ENCODE data around the gene AP2A2. TPM values are rescaled to one million over a fixed set of nuclear protein-coding genes. Genes with fewer than 3 reads are reported as not detected.

The AP2A2 gene
- total RNA-seq, 1 experiment from 2014 or later = 42.6 TPM

DNA sequence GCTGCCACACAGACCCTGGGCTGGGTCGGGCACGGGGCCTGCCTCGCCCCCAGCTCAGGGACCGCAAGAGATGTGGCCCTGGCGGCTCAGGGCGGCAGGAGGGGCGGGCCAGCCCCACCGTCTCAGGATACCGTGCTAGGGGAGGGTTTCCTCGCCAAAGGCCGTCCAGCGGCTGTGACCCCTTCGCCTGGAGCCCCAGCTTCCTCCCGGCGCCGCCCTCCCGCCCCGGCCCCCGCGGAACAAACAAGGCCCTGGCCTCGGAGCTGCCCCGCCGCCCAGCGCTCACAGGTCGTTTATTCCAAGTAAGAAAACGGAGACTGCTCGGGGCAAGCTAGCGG lies 543 bp upstream of the AP2A2 start:
- Histone ChIP-seq H3K9me3 (replicated peaks) (no peaks in the 10 kb centered on the region), H3K4me1 (peaks cover 16% of the 10 kb centered on the region; the same call in 1 of the 2 replicates), H3K4me3 (peak overlapping the region; percentile 92), H3K36me3 (peaks cover 4% of the 10 kb centered on the region; the same call in 1 of the 2 replicates), H3K27ac (no peak overlapping the region), H3K27me3 (no peaks in the 10 kb centered on the region)
- DNase-seq = no peak

DNA sequence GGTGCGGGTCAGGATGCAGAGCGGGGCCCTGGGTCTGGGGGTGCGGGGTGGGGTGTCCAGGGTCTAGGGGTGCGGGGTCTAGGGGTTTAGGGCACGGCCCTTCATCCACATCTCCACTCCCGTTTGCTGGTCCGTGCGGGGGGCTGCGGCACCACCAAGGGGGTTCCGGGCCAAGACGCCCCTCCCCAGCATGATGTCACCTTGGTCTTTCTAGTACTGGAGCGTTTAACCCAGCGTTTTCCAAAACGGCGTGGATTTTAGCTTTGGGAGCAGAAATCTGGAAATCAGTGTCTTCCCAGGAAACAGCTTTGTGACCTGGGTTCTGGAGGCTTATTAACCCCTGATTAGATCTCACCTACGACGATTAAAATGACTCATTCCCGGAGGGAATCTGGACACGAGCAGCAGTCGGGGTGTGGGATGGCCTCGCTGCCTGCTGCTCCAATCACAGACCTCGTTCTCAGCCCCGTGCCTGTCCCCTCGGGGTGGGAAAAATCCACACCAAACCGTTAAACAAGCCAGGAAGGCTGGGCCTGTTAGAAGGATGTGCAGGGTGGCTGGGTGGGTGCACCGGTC lies 759 bp downstream of the AP2A2 start:
- peak overlapping the region; percentile 92 for H3K4me3 ChIP-seq
- H3K27ac ChIP-seq = peak overlapping the region; percentile 16; the same call in 1 of the 2 replicates
- H3K4me1 ChIP-seq = peaks cover 14% of the 10 kb centered on the region; the same call in 1 of the 2 replicates
- DNase-seq = peak; percentile 42 to 65
- no peaks in the 10 kb centered on the region for H3K27me3 ChIP-seq
- H3K9me3 ChIP-seq (replicated peaks) = no peaks in the 10 kb centered on the region
- H3K36me3 ChIP-seq = peaks cover 4% of the 10 kb centered on the region; the same call in 1 of the 2 replicates

DNA sequence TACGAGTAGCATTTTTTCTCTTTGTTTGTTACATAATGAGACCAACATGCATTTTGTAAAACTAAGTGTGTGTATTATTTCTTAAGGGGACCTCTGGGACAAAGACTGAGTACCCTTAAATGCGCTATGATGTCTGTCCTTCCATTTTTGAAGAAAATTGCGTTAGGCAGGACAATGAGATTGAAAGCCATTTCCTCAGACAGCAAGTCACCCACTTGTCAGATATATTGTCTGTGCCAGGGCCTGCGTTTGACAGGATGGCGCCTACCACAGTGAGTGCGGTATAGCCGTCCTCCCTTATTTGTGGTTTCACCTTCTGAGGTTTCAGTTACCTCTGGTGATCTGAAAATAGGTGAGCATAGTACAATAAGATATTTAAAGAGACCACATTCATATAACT lies 2.2 kb downstream of the AP2A2 start:
- DNase-seq = no peak
- no peak overlapping the region for H3K4me3 ChIP-seq

DNA sequence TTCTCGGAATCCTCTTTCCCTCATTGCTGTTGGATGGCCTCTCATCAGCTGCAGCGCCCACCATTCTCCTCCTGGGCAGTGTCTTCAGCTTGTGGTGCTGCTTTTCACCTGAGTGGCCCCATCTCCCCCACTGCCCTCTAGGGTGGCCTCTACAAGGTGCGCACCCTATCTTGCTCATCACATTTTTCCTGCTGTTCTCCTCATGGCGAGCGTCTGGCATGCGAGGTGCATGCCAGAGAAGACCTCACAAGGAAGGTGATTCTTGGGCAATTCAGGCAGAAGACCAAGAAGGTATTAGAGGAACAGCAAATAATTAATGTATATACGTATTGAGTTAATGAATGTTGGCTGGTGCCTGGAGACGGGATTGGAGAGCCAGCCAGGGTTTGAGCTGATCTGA lies 3.1 kb downstream of the AP2A2 start:
- Histone ChIP-seq H3K4me1 (peaks cover 4% of the 10 kb centered on the region; the same call in 1 of the 2 replicates), H3K9me3 (replicated peaks) (no peaks in the 10 kb centered on the region), H3K36me3 (peaks cover 4% of the 10 kb centered on the region; the same call in 1 of the 2 replicates), H3K27me3 (no peaks in the 10 kb centered on the region), H3K4me3 (no peak overlapping the region), H3K27ac (no peak overlapping the region)
- DNase-seq = no peak

More for the DNA sequence above, 2.2 kb downstream of the AP2A2 start:
- Histone ChIP-seq H3K4me1 (peaks cover 4% of the 10 kb centered on the region; the same call in 1 of the 2 replicates), H3K27ac (no peak overlapping the region), H3K9me3 (replicated peaks) (no peaks in the 10 kb centered on the region), H3K27me3 (no peaks in the 10 kb centered on the region), H3K36me3 (peaks cover 4% of the 10 kb centered on the region; the same call in 1 of the 2 replicates)

DNA sequence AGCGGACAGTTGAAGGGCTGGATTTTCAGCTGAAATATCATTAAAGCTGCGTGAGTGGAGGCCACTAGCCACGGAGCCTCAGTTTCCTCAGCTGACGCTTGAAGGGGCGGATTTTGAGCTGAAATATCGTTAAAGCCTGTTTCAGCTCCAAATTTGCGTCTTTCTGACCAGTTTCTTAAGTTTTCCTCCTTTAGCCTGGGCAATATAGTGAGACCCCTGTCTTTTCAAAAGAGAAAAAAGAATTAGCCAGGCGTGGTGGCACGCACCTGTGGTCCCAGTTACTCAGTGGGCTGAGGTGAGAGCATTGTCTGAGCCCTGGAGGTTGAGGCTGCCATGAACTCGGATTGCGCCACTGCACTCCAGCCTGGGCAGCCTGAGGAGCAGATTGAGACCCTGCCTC lies 3.7 kb downstream of the AP2A2 start:
- no peaks in the 10 kb centered on the region for H3K9me3 ChIP-seq (replicated peaks)

DNA sequence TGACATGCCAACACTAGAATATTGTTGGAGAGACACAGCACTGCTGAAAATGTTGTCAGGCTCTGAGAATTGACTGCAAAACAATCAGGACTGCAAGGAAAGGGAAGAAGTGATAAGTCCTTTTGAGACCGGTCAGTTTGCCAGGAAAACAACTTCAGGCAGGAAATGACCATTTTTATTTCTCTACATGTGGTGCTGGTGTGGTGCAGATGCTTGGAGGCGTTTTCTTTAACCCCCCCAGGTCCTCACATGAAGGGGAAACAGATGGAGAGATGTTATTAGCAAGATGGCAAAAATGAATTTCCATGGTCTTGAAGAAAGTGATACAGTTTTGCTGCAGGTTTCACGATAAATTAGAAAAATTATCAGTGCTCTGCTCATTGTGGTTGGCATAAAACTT lies 5.7 kb downstream of the AP2A2 start:
- peaks cover 4% of the 10 kb centered on the region; the same call in 1 of the 2 replicates for H3K36me3 ChIP-seq
- H3K4me1 ChIP-seq = peaks cover 4% of the 10 kb centered on the region; the same call in 1 of the 2 replicates
- no peak for DNase-seq
- H3K27ac ChIP-seq = no peak overlapping the region
- H3K27me3 ChIP-seq = no peaks in the 10 kb centered on the region
- no peaks in the 10 kb centered on the region for H3K9me3 ChIP-seq (replicated peaks)
- no peak overlapping the region for H3K4me3 ChIP-seq

More for the DNA sequence above, 3.7 kb downstream of the AP2A2 start:
- Histone ChIP-seq H3K27me3 (no peaks in the 10 kb centered on the region), H3K4me1 (peaks cover 4% of the 10 kb centered on the region; the same call in 1 of the 2 replicates), H3K36me3 (peaks cover 4% of the 10 kb centered on the region; the same call in 1 of the 2 replicates), H3K27ac (no peak overlapping the region), H3K4me3 (no peak overlapping the region)
- DNase-seq = no peak

DNA sequence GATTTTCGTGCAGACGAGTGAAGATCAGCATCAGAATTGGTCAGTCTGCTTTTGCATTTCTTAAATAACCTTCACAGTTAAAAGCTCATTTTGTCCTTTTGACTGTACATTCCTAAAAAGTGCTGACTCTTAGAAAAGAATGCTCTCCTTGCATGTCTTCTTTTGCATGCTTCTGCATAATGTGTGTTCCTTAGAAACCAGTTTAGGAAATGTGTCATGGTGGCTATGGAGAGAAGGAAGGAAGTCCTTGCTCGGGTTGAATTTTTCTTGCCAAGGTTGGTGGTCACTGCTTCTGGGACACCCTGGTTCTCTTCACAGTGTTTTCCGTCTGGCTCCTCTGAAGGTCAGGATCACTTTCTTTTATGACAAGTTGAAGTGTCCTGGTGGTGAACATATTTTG lies 6.8 kb downstream of the AP2A2 start:
- Histone ChIP-seq H3K36me3 (no peaks in the 10 kb centered on the region; the same call in 1 of the 2 replicates), H3K27ac (no peak overlapping the region), H3K27me3 (no peaks in the 10 kb centered on the region), H3K4me3 (no peak overlapping the region), H3K4me1 (no peaks in the 10 kb centered on the region), H3K9me3 (replicated peaks) (no peaks in the 10 kb centered on the region)
- DNase-seq = no peak

DNA sequence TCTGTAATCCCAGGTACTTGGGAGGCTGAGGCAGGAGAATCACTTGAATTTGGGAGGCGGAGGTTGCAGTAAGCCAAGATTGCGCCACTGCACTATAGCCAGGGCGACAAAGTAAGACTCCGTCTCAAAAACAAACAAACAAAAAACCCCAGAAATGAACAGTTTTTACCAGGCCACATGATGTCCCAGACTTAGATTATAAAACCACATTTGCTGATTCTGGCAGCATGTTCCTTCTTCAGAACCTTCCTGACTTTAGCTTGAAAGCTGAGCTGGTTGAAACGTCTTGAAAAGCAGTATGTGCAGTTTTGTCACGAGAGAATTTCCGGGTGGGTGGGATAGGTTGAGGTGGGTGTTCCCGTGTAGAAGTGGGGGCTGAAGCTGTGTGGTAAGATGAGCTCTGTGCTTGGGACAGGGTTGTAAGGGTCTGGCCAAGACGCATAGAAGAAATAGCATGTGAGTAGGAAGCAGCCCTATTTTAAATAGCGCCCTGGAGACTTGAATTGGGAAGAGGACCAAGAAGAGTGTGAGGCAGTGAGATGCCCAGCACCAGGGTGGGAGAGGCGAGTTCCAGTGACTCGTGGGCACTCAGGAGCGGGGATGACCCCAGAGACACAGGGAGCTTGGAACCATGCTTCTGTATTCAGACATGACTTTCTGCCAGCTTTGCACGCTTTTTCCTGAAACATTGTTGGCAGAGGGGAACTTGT lies 7.6 kb downstream of the AP2A2 start:
- Histone ChIP-seq H3K4me3 (no peak overlapping the region), H3K9me3 (replicated peaks) (no peaks in the 10 kb centered on the region), H3K36me3 (no peaks in the 10 kb centered on the region; the same call in 1 of the 2 replicates), H3K27ac (no peak overlapping the region), H3K4me1 (no peaks in the 10 kb centered on the region), H3K27me3 (no peaks in the 10 kb centered on the region)
- DNase-seq = no peak

DNA sequence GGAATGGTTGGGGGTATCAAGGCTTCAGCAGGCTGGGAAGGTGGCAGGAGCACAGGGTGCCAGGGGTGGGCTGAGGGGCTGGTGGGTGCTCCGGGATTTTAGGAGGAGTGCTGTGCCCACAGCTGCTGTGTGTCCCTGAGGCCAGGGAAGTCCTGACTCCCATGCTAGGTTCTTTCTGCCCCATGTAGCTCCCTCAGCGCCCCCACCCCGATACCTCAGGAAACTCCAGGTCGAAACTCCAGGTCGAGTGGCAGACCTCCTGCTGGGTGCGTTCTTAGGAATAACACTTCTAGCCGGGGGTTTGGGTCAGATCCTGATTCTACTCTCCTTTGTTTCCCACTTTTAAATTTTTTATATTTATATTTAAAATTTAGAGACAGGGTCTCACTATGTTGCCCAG lies 8.3 kb downstream of the AP2A2 start:
- no peak for DNase-seq
- Histone ChIP-seq H3K9me3 (replicated peaks) (no peaks in the 10 kb centered on the region), H3K4me3 (no peak overlapping the region), H3K27ac (no peak overlapping the region), H3K4me1 (no peaks in the 10 kb centered on the region), H3K36me3 (no peaks in the 10 kb centered on the region; the same call in 1 of the 2 replicates), H3K27me3 (no peaks in the 10 kb centered on the region)

DNA sequence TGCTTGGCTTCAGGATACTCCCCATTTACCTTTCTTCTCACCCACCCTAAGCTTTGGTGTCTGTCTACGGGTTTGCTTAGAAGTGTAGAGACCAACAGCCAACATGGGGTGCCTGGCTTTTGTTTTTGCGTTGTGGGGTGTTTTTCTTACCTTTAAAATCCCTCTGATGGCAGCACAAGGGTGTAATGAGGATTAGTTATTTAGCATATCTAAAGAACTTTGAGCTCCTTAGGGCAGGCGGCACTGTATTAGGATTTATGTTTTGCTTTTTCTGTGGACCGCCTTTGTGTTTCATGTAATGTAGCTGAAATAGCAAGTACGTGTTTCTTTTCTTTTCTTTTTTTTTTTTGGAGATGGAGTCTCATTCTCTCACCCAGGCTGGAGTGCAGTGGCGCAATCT lies 8.9 kb downstream of the AP2A2 start:
- no peak overlapping the region for H3K4me3 ChIP-seq

DNA sequence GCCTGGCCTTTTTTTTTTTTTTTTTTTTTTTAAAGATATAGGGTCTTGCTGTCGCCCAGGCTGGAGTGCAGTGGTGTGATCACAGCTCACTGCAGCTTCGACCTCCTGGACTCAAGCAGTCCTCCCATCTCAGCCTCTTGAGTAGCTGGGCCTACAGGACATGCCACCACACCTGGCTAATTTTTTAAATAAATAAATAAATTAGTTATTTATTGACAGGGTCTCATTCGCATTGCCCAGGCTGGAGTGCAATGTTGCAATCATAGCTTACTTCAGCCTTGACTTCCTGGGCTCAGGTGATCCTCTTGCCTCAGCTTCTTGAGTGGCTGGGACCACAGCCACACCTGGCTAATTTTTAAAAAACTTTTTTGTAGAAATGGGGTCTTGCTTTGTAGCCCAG lies 10.5 kb downstream of the AP2A2 start:
- DNase-seq = no peak
- Histone ChIP-seq H3K27ac (no peak overlapping the region), H3K4me1 (no peaks in the 10 kb centered on the region), H3K9me3 (replicated peaks) (no peaks in the 10 kb centered on the region), H3K4me3 (no peak overlapping the region), H3K27me3 (no peaks in the 10 kb centered on the region), H3K36me3 (no peaks in the 10 kb centered on the region; the same call in 1 of the 2 replicates)

More for the DNA sequence above, 8.9 kb downstream of the AP2A2 start:
- Histone ChIP-seq H3K9me3 (replicated peaks) (no peaks in the 10 kb centered on the region), H3K4me1 (no peaks in the 10 kb centered on the region), H3K27ac (no peak overlapping the region), H3K36me3 (no peaks in the 10 kb centered on the region; the same call in 1 of the 2 replicates), H3K27me3 (no peaks in the 10 kb centered on the region)
- DNase-seq = no peak

DNA sequence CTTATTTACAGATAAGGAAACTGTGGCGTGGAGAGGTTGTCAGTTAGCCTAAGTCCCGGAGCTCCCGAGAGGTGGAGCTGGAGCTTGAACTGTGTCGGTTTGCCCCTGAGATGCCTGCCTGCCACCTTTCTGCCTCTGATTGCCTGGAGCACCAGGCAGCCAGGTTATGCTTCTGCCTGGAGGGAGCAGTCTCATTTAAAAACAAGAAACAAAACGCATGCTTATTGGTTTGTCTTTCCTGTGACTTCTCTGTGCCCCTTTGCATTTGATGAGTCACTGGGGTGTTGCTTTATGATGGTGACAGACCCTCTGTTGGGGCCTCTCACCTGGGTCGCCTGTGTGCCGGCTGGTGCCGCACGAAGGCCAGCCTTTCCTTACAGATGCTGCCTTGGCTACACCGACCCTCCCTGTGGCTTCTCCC lies 12.2 kb downstream of the AP2A2 start:
- no peak for DNase-seq
- Histone ChIP-seq H3K27ac (no peak overlapping the region), H3K4me1 (no peaks in the 10 kb centered on the region), H3K36me3 (no peaks in the 10 kb centered on the region), H3K9me3 (replicated peaks) (no peaks in the 10 kb centered on the region), H3K4me3 (no peak overlapping the region), H3K27me3 (no peaks in the 10 kb centered on the region)

DNA sequence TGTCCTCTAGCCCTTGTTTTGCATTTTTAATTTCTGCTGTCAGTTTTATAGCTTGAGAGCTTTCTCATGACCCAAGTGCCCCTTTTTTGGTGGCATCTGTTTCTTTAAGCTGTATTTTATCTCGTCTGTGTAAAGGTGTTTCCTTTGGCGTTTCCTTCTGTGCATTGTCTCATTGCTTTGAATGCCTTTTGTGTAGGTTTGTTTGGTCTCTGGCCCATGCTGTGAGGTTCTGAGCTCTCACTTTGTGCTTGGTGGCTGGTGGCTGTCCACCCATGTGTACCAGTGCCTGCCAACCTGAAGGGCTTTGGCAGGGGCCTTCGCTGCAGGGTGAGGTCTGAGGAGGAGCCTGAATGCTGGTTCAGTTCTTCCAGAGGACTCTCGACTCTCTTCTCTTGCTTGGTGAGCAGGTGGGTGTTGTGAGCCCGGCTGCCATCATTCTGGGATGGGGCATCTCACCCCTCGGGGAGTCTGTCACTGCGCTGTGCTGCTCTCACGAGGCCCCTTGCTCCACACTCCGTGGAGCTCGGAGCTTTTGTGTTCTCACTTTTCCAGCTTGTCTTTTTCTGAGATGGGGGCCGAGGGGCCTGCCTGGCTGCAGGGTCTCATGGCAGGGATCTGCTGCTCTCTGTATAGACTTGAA lies 14.9 kb downstream of the AP2A2 start:
- no peak for DNase-seq
- Histone ChIP-seq H3K27ac (no peak overlapping the region), H3K9me3 (replicated peaks) (no peaks in the 10 kb centered on the region), H3K4me3 (no peak overlapping the region), H3K36me3 (peaks cover 4% of the 10 kb centered on the region; the same call in 1 of the 2 replicates), H3K27me3 (no peaks in the 10 kb centered on the region), H3K4me1 (no peaks in the 10 kb centered on the region)

DNA sequence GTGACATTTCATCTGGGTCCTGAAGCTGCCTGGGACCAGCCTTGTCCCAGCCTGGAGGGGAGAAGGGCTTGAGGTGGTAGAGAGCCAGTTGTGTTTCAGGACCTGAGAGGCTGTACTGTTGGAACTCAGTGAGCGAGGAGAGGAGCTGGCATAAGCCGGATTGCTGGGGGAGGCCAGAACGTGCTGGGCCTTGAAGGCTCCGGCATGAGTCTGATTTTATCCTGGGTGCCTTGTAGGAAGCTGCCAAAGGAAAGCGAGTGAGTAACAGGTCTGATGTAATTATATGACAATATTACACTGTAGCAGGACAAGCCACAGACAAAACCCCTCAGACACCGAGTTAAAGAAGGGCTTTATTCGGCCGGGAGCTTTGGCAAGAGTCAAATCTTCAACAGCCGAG lies 17.2 kb downstream of the AP2A2 start:
- Histone ChIP-seq H3K4me3 (no peak overlapping the region), H3K9me3 (replicated peaks) (0 out of 2 replicates have a peak, but pooled peaks cover under 1% of the 10 kb centered on the region), H3K27me3 (no peaks in the 10 kb centered on the region), H3K36me3 (peaks cover 12% of the 10 kb centered on the region), H3K4me1 (no peaks in the 10 kb centered on the region), H3K27ac (no peak overlapping the region)
- DNase-seq = no peak

Data from SJCRH30 (cell line).